HS-5 (cell line): ENCODE measurements around the gene MACROD2.

Experiments
- DNase-seq: peaks from one replicate; pipeline ENCODE4 v3.0.0-alpha.2; 2012; ENCODE audit warnings: low read depth

The MACROD2 gene

GRCh38 chr20:15220778-15221565 is 1225.7 kb downstream of the MACROD2 start:
- DNase-seq, result peak; percentile 35

GRCh38 chr20:15222502-15223330 is 1227.4 kb downstream of the MACROD2 start:
- no peak for DNase-seq

GRCh38 chr20:15224199-15224598 is 1228.9 kb downstream of the MACROD2 start:
- DNase-seq, result no peak

GRCh38 chr20:15227102-15227501 is 1231.8 kb downstream of the MACROD2 start:
- no peak for DNase-seq

GRCh38 chr20:15232243-15232642 is 1236.9 kb downstream of the MACROD2 start:
- DNase-seq, result no peak

GRCh38 chr20:15235471-15236198 is 1240.3 kb downstream of the MACROD2 start:
- no peak for DNase-seq

GRCh38 chr20:15236812-15237211 is 1241.5 kb downstream of the MACROD2 start:
- DNase-seq, result peak; percentile 20

GRCh38 chr20:15239542-15240206 is 1244.4 kb downstream of the MACROD2 start:
- no peak for DNase-seq

- no peak for DNase-seq
Observed at GRCh38 chr20:15240801-15241200, 1245.5 kb downstream of the MACROD2 start.

- DNase-seq, result no peak
Observed at GRCh38 chr20:15241681-15242080, 1246.4 kb downstream of the MACROD2 start.

GRCh38 chr20:15242773-15243172 is 1247.5 kb downstream of the MACROD2 start:
- no peak for DNase-seq

- DNase-seq, result no peak
Observed at GRCh38 chr20:15245896-15246295, 1250.6 kb downstream of the MACROD2 start.

GRCh38 chr20:15248618-15249395 is 1253.5 kb downstream of the MACROD2 start:
- DNase-seq, result no peak

- DNase-seq, result no peak
Observed at GRCh38 chr20:15251171-15251570, 1255.9 kb downstream of the MACROD2 start.

- no peak for DNase-seq
Observed at GRCh38 chr20:15252304-15252703, 1257.0 kb downstream of the MACROD2 start.

- DNase-seq, result no peak
Observed at GRCh38 chr20:15253431-15253830, 1258.1 kb downstream of the MACROD2 start.

GRCh38 chr20:15256676-15257568 is 1261.6 kb downstream of the MACROD2 start:
- DNase-seq, result no peak

GRCh38 chr20:15257569-15257870 is 1262.2 kb downstream of the MACROD2 start:
- DNase-seq, result no peak

GRCh38 chr20:15265581-15266309 is 1270.4 kb downstream of the MACROD2 start:
- no peak for DNase-seq

- DNase-seq, result no peak
Observed at GRCh38 chr20:15267935-15268334, 1272.6 kb downstream of the MACROD2 start.
